Measurements from ENCODE around the gene KYNU. TPM values are rescaled to one million over a fixed set of nuclear protein-coding genes. Genes with fewer than 3 reads are reported as not detected.

The KYNU gene
- polyA plus RNA-seq, 1 experiment = 4.5 TPM

DNA sequence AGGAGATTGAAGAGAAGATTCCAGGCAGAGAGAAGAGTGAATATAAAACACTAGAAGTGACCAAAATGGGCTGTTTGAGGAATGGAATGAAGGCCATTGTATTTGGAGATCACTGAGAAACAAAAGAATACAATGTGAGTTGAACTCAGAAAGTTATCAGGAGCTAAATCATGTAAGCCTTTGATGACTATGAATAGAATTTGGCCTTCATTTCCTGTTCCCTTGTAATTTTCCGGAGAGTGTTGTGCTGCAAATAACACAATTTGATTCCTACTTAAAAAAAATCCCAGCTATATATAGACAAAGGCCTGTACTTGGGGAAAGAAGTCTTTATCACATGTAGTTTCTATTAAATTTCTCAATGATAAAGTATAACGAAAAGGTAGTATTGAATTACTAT lies 33.7 kb upstream of the KYNU start:
- H3K9me3 ChIP-seq (ENCODE audit: control insufficient read depth, insufficient read depth, low read length) = no peaks in the 10 kb centered on the region
- CTCF ChIA-PET = interaction anchor here (1.0 kb wide), 1 partner anchor 137 kb away, joined by 3 read pairs; no protein-coding TSS in a partner anchor
- no peaks in the 10 kb centered on the region for H3K27me3 ChIP-seq (ENCODE audit: control insufficient read depth, insufficient read depth, low read length)
- DNase-seq (ENCODE audit: low read depth, low spot score) = no peak
- no peak overlapping the region for H3K27ac ChIP-seq (ENCODE audit: low read depth, low read length)
- POLR2A ChIA-PET = no interaction called here
- H3K4me3 ChIP-seq (ENCODE audit: low read depth, low read length) = no peak overlapping the region
- TF ChIP-seq, protein P1, sequence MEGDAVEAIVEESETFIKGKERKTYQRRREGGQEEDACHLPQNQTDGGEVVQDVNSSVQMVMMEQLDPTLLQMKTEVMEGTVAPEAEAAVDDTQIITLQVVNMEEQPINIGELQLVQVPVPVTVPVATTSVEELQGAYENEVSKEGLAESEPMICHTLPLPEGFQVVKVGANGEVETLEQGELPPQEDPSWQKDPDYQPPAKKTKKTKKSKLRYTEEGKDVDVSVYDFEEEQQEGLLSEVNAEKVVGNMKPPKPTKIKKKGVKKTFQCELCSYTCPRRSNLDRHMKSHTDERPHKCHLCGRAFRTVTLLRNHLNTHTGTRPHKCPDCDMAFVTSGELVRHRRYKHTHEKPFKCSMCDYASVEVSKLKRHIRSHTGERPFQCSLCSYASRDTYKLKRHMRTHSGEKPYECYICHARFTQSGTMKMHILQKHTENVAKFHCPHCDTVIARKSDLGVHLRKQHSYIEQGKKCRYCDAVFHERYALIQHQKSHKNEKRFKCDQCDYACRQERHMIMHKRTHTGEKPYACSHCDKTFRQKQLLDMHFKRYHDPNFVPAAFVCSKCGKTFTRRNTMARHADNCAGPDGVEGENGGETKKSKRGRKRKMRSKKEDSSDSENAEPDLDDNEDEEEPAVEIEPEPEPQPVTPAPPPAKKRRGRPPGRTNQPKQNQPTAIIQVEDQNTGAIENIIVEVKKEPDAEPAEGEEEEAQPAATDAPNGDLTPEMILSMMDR (IDR thresholded peaks at IDR 0.05; ENCODE audit: low read depth, low read length) = no peak

DNA sequence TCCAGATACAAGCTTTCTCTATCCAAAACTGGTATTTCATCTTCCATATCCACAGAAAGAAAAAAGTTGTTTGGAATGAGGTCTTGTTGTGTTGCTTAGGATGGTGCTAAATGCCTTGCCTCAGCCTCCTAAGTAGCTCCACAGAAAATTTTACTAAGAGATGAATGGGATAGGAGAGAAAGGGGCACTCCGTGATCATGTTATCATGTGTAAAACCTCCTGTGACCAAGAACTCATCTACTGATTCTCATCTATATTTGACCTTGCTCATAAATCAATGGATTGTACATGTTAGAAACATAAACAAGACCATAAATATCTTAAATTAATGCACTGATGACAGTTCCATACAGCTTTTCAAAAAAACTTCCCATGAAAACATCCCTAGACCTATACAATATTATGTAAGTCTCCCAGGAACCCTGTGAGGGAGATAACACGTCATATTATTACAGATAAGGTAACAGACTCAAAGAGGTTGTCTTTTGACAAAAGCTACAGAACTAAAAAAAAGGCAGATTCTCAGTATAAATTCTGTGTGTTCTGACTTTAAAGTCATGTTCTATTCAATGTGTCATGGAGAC lies 29.3 kb upstream of the KYNU start:
- Histone ChIP-seq H3K4me3 (ENCODE audit: low read depth, low read length) (no peak overlapping the region), H3K27ac (ENCODE audit: low read depth, low read length) (no peak overlapping the region), H3K9me3 (ENCODE audit: control insufficient read depth, insufficient read depth, low read length) (no peaks in the 10 kb centered on the region), H3K27me3 (ENCODE audit: control insufficient read depth, insufficient read depth, low read length) (no peaks in the 10 kb centered on the region)
- POLR2A ChIA-PET = no interaction called here
- CTCF ChIA-PET = no interaction called here
- TF ChIP-seq, protein P1 (IDR thresholded peaks at IDR 0.05; ENCODE audit: low read depth, low read length) = no peak
- no peak for DNase-seq (ENCODE audit: low read depth, low spot score)

DNA sequence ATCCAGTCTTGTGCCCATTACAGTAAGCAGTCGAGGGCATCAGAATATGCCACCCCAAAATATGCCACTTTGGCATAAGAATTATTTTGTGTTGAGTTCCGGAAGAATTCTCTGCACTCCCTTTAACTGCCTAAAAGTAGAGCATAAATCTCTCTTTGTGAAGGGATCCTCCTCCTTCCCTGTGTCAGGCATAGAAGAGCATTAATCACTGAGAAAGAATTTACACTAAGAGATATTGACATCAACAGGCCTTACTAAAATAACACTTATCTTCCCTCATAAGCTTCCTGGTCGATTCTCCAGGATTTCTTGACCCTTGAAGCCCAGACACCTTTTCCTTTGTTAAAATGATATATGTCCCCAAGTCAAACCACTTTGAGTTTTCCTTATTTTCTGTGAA lies 27.6 kb upstream of the KYNU start:
- H3K4me3 ChIP-seq (ENCODE audit: low read depth, low read length) = no peak overlapping the region
- ChIA-PET CTCF (no interaction called here), POLR2A (no interaction called here)

DNA sequence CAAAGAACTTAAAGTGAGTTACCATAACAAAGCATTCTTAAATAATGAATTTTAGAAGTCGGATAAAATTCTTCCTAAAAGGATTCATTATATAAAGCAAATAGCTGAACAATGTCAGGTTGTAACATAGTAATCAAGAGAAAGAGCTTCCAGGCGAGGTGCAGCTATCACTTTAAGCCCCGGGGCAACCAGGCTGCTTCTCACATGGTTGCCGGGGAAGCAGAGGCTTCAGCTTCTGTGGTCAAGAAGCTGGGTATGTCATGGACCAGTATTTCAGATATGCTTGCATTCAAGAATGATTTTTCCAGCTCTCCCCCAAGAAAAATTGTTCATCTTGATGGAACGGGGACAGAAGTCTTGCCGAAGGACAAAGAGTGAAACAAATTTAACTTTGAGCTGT lies 23.6 kb upstream of the KYNU start:
- POLR2A ChIA-PET = no interaction called here
- DNase-seq (ENCODE audit: low read depth, low spot score) = no peak

More for the DNA sequence above, 27.6 kb upstream of the KYNU start:
- H3K27ac ChIP-seq (ENCODE audit: low read depth, low read length) = no peak overlapping the region
- H3K27me3 ChIP-seq (ENCODE audit: control insufficient read depth, insufficient read depth, low read length) = no peaks in the 10 kb centered on the region
- TF ChIP-seq, protein P1 (IDR thresholded peaks at IDR 0.05; ENCODE audit: low read depth, low read length) = no peak
- no peak for DNase-seq (ENCODE audit: low read depth, low spot score)
- no peaks in the 10 kb centered on the region for H3K9me3 ChIP-seq (ENCODE audit: control insufficient read depth, insufficient read depth, low read length)

More for the DNA sequence above, 23.6 kb upstream of the KYNU start:
- CTCF ChIA-PET = no interaction called here
- H3K4me3 ChIP-seq (ENCODE audit: low read depth, low read length) = no peak overlapping the region
- TF ChIP-seq, protein P1 (IDR thresholded peaks at IDR 0.05; ENCODE audit: low read depth, low read length) = no peak
- no peaks in the 10 kb centered on the region for H3K27me3 ChIP-seq (ENCODE audit: control insufficient read depth, insufficient read depth, low read length)
- no peaks in the 10 kb centered on the region for H3K9me3 ChIP-seq (ENCODE audit: control insufficient read depth, insufficient read depth, low read length)
- H3K27ac ChIP-seq (ENCODE audit: low read depth, low read length) = no peak overlapping the region
